ENCODE results near the gene UBE2G1. TPM values are rescaled to one million over a fixed set of nuclear protein-coding genes. Genes with fewer than 3 reads are reported as not detected.
A peak's percentile ranks its signal among the peaks of the same experiment; 100 is the strongest.

UBE2G1 gene
- total and polyA plus RNA-seq, 11 donors = 19.4 to 125 (median 94.7) TPM

DNA sequence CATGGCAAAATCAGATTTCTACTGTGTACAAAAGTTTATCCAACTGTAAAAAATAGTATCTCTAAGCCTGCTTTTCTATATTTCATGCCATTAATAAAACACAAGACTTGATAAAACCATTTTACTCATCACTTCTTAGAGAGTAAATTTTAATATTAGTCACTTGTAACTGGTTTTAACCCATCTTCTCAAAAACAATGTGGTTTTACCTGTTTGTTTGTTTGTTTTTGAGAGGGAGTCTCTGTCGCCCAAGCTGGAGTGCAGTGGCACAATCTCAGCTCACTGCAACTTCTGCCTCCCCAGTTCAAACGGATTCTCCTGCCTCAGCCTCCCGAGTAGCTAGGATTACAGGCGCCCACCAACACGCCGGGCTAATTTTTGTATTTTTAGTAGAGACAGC is 32.1 kb downstream of the UBE2G1 start:
- no peaks in the 10 kb centered on the region for H3K36me3 ChIP-seq
- H3K27me3 ChIP-seq = no peaks in the 10 kb centered on the region
- WGBS, 4 donors = 85 to 93% (median 92%) methylated on average over 6 of the region's 6 CpGs
- TF ChIP-seq, protein P1, sequence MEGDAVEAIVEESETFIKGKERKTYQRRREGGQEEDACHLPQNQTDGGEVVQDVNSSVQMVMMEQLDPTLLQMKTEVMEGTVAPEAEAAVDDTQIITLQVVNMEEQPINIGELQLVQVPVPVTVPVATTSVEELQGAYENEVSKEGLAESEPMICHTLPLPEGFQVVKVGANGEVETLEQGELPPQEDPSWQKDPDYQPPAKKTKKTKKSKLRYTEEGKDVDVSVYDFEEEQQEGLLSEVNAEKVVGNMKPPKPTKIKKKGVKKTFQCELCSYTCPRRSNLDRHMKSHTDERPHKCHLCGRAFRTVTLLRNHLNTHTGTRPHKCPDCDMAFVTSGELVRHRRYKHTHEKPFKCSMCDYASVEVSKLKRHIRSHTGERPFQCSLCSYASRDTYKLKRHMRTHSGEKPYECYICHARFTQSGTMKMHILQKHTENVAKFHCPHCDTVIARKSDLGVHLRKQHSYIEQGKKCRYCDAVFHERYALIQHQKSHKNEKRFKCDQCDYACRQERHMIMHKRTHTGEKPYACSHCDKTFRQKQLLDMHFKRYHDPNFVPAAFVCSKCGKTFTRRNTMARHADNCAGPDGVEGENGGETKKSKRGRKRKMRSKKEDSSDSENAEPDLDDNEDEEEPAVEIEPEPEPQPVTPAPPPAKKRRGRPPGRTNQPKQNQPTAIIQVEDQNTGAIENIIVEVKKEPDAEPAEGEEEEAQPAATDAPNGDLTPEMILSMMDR (IDR thresholded peaks at IDR 0.05) = no peak
- TF ChIP-seq POLR2A (IDR thresholded peaks at IDR 0.05) = no peak
- no peak overlapping the region for H3K27ac ChIP-seq
- peaks cover 0 to 51% (median 34%) of the 10 kb centered on the region in 12 donors for H3K4me1 ChIP-seq
- intact Hi-C loops (cut with DNase I) = no loop called here
- no peaks in the 10 kb centered on the region for H3K9me3 ChIP-seq
- ATAC-seq = no peak
- H3K4me3 ChIP-seq = no peak overlapping the region
- no peak for DNase-seq

DNA sequence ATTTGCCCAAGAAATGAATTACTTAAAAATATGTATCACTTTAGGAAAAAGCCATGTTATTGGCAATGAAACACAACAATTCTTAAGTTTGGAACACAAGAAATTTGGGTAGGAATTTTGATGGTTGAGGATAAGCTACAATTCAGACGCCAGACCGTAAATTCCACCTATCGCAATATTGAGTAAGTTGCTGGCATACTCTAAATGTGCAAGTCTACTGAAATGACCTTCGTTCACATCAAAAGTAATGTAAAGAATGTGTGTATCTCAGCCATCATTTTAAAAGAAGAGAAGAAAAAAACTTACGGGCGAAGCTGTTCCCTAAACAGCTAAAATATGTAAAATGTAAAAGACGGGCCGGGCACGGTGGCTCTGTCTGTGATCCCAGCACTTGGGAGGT is 33.4 kb downstream of the UBE2G1 start:
- Histone ChIP-seq H3K36me3 (no peaks in the 10 kb centered on the region), H3K4me3 (no peak overlapping the region), H3K9me3 (no peaks in the 10 kb centered on the region), H3K27me3 (no peaks in the 10 kb centered on the region), H3K27ac (peak overlapping the region in 1 of 12 donors; percentile 7), H3K4me1 (peaks cover 0 to 44% (median 30%) of the 10 kb centered on the region in 12 donors)
- no peak for TF ChIP-seq POLR2A (IDR thresholded peaks at IDR 0.05)
- TF ChIP-seq, protein P1 (IDR thresholded peaks at IDR 0.05) = no peak
- ATAC-seq (no peak), DNase-seq (no peak)
- WGBS, 4 donors = 91 to 97% (median 94%) methylated on average over 9 of the region's 9 CpGs
- intact Hi-C loops (cut with DNase I) = no loop called here

DNA sequence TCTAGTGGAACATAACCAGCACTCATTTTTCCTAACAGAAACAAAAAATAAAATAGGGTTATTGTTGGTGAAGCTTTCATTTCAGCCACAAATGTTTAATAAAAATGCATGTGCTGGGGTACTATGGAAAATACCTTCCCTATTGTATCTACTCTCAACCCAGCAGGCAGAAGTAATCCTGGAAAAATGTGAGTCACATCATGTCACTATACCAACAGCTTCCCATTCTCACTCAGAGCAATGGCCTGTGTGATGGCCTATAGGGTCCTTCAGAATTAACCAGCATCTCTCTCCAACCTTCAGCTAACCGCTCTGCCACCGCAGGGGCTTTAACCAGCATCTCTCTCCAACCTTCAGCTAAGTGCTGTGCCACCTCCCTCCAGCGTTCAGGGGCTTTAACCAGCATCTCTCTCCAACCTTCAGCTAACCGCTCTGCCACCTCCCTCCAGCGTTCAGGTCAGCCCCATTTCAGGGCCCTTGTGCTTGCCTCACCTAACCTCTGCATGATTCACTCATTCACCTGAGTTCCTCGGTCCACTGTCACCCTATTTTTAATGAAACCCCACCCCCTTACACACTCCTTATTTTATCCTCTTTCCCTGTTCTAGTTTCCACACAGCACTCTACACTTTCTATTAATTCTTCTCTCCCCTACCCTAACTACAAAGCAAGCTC is 34.0 kb downstream of the UBE2G1 start:
- DNase-seq (no peak), ATAC-seq (peak; percentile 13 to 36 (median 31))
- peaks cover 0 to 48% (median 28%) of the 10 kb centered on the region in 12 donors for H3K4me1 ChIP-seq
- H3K27me3 ChIP-seq = no peaks in the 10 kb centered on the region
- no peaks in the 10 kb centered on the region for H3K36me3 ChIP-seq
- H3K9me3 ChIP-seq = no peaks in the 10 kb centered on the region
- intact Hi-C loops (cut with DNase I) = no loop called here
- no peak overlapping the region for H3K4me3 ChIP-seq
- TF ChIP-seq, protein P1 (IDR thresholded peaks at IDR 0.05) = no peak
- no peak for TF ChIP-seq POLR2A (IDR thresholded peaks at IDR 0.05)
- peak overlapping the region in 2 of 12 donors; percentile 7 to 42 for H3K27ac ChIP-seq
- 73 to 82% (median 76%) methylated on average over 6 of the region's 6 CpGs for WGBS, 4 donors

DNA sequence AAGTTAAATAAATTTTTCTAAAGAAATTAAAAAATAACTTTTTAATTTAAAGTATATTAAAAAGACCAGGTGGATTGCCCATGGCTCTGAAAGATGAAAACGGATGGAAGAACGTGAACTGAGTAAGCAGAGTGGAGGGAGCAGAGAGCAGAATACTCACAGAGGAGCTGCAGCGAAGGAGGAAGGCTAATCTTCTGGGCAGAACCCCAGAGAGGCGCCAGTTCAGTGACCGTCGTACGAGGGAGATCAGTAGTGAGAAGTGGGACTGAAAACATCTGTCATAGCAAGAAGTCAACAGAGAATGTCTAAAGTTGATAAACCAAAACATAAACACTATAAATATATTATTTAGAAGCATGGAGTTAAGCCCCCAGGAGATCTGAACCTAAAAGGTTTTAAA is 34.9 kb downstream of the UBE2G1 start:
- ATAC-seq (peak in 1 of 4 donors; percentile 40), DNase-seq (no peak)
- TF ChIP-seq POLR2A (IDR thresholded peaks at IDR 0.05) = no peak
- TF ChIP-seq, protein P1 (IDR thresholded peaks at IDR 0.05) = no peak
- H3K36me3 ChIP-seq = no peaks in the 10 kb centered on the region
- peak overlapping the region in 2 of 12 donors; percentile 41 to 42 for H3K27ac ChIP-seq
- H3K27me3 ChIP-seq = no peaks in the 10 kb centered on the region
- no peaks in the 10 kb centered on the region for H3K9me3 ChIP-seq
- H3K4me1 ChIP-seq = peaks cover 0 to 55% (median 29%) of the 10 kb centered on the region in 12 donors
- intact Hi-C loops (cut with DNase I) = no loop called here
- WGBS, 4 donors = 19 to 39% (median 35%) methylated on average over 7 of the region's 7 CpGs
- no peak overlapping the region for H3K4me3 ChIP-seq
